Common myeloid progenitor, CD34-positive (primary cell): ENCODE results near the gene WWOX.

Source experiments
- CTCF ChIA-PET: fragments of 350-600 bp; sonication (Branson Sonifier 250); formaldehyde crosslinking; loops from one replicate; lab custom pipeline; 2021; ENCODE audit warnings: antibody characterized with exemption; lab: Charles Lee
- POLR2A ChIA-PET: fragments of 350-600 bp; sonication (Branson Sonifier 250); formaldehyde crosslinking; loops from one replicate; lab custom pipeline; 2021; ENCODE audit warnings: antibody characterized with exemption; lab: Charles Lee
- DNase-seq, 3 donors: peaks; one replicate each; pipeline versions ENCODE4 v3.0.0 to v3.0.0-alpha.2; 2013
- H3K27ac ChIP-seq, 2 experiments: 1 replicate in 1 of 2; 2 replicates in 1 of 2; pipeline ENCODE4 v1.7.0; 2013; ENCODE audit warnings: inconsistent platforms in 2 of 2, low read length in 2 of 2, mild to moderate bottlenecking in 2 of 2, low read depth in 1 of 2, moderate library complexity in 1 of 2; ENCODE audit not compliant: severe bottlenecking in 2 of 2, insufficient read depth in 1 of 2, poor library complexity in 1 of 2
- H3K27me3 ChIP-seq, 5 experiments: replicated peaks in 2 of 5; 1 replicate in 3 of 5; 2 replicates in 2 of 5; pipeline versions ENCODE4 v1.6.1 to v1.7.0; 2013; ENCODE audit warnings: low read length in 4 of 5, mild to moderate bottlenecking in 2 of 5, moderate library complexity in 2 of 5, inconsistent platforms in 1 of 5; ENCODE audit not compliant: insufficient read depth in 5 of 5, control insufficient read depth in 4 of 5
- H3K36me3 ChIP-seq, 4 experiments: 1 replicate in 2 of 4; 2 replicates in 2 of 4; pipeline versions ENCODE4 v1.6.1 to v1.7.0; 2013; ENCODE audit warnings: low read length in 3 of 4, control low read depth in 1 of 4, mild to moderate bottlenecking in 1 of 4; ENCODE audit not compliant: control insufficient read depth in 4 of 4, insufficient read depth in 4 of 4
- H3K4me1 ChIP-seq, 4 experiments: 1 replicate in 3 of 4; 2 replicates in 1 of 4; pipeline versions ENCODE4 v1.6.1 to v1.7.1; 2013; ENCODE audit warnings: low read length in 3 of 4, mild to moderate bottlenecking in 3 of 4, control low read depth in 1 of 4, inconsistent platforms in 1 of 4, moderate library complexity in 1 of 4; ENCODE audit not compliant: control insufficient read depth in 4 of 4, insufficient read depth in 4 of 4; ENCODE audit errors: control extremely low read depth in 1 of 4
- H3K4me3 ChIP-seq, 7 experiments: 1 replicate in 4 of 7; 2 replicates in 3 of 7; pipeline versions ENCODE4 v1.5.1 to v1.7.0; 2013; ENCODE audit warnings: mild to moderate bottlenecking in 7 of 7, low read length in 6 of 7, moderate library complexity in 6 of 7, inconsistent platforms in 2 of 7, low read depth in 2 of 7, control low read depth in 1 of 7; ENCODE audit not compliant: insufficient read depth in 4 of 7, control insufficient read depth in 1 of 7; ENCODE audit errors: extremely low read depth in 1 of 7
- H3K9me3 ChIP-seq, 5 experiments: 1 replicate in 4 of 5; 2 replicates in 1 of 5; pipeline versions ENCODE4 v1.6.1 to v1.7.1; 2013; ENCODE audit warnings: low read length in 4 of 5, mild to moderate bottlenecking in 2 of 5, inconsistent platforms in 1 of 5, low read depth in 1 of 5, moderate library complexity in 1 of 5; ENCODE audit not compliant: control insufficient read depth in 4 of 5, insufficient read depth in 2 of 5; ENCODE audit errors: control extremely low read depth in 1 of 5
- WGBS: methylation state at CpG from one replicate; pipeline ENCODE4 v1.1.5; 2013; ENCODE audit not compliant: insufficient coverage; 5-methylcytosine and 5-hydroxymethylcytosine counted together

The WWOX gene

GRCh38 chr16:79202977-79203376 is 1103.5 kb downstream of the WWOX start:
- Histone ChIP-seq H3K36me3 (no peaks in the 10 kb centered on the region), H3K4me1 (no peaks in the 10 kb centered on the region), H3K4me3 (no peak overlapping the region), H3K27me3 (no peaks in the 10 kb centered on the region), H3K9me3 (no peaks in the 10 kb centered on the region), H3K27ac (no peak overlapping the region)
- CTCF ChIA-PET: no interaction called here
- DNase-seq: no peak
- POLR2A ChIA-PET: no interaction called here
- WGBS: 100% methylated on average over 2 of the region's 8 CpGs

GRCh38 chr16:79204486-79204885 is 1105.0 kb downstream of the WWOX start:
- Histone ChIP-seq H3K27me3 (no peaks in the 10 kb centered on the region), H3K36me3 (no peaks in the 10 kb centered on the region), H3K4me3 (no peak overlapping the region), H3K4me1 (no peaks in the 10 kb centered on the region), H3K27ac (no peak overlapping the region), H3K9me3 (no peaks in the 10 kb centered on the region)
- no peak for DNase-seq
- POLR2A ChIA-PET: no interaction called here
- CTCF ChIA-PET: no interaction called here
- 79% methylated on average over 7 of the region's 8 CpGs for WGBS

- Histone ChIP-seq H3K27me3 (no peaks in the 10 kb centered on the region), H3K9me3 (no peaks in the 10 kb centered on the region), H3K36me3 (no peaks in the 10 kb centered on the region), H3K4me3 (no peak overlapping the region), H3K4me1 (no peaks in the 10 kb centered on the region), H3K27ac (no peak overlapping the region)
- ChIA-PET CTCF (no interaction called here), POLR2A (no interaction called here)
- no peak for DNase-seq
- WGBS: 100% methylated on average over 3 of the region's 4 CpGs
These were observed 1107.4 kb downstream of the WWOX start for GRCh38 chr16:79206889-79207288.

- WGBS: 98% methylated on average over 5 of the region's 7 CpGs
- Histone ChIP-seq H3K36me3 (no peaks in the 10 kb centered on the region), H3K9me3 (no peaks in the 10 kb centered on the region), H3K27ac (no peak overlapping the region), H3K4me1 (no peaks in the 10 kb centered on the region), H3K27me3 (no peaks in the 10 kb centered on the region), H3K4me3 (no peak overlapping the region)
- ChIA-PET POLR2A (no interaction called here), CTCF (no interaction called here)
- DNase-seq: no peak
These were observed 1109.9 kb downstream of the WWOX start for GRCh38 chr16:79209308-79209707.

- Histone ChIP-seq H3K36me3 (no peaks in the 10 kb centered on the region), H3K9me3 (no peaks in the 10 kb centered on the region), H3K4me3 (no peak overlapping the region), H3K4me1 (no peaks in the 10 kb centered on the region), H3K27ac (no peak overlapping the region), H3K27me3 (no peaks in the 10 kb centered on the region)
- POLR2A ChIA-PET: no interaction called here
- CTCF ChIA-PET: interaction anchor here (1.2 kb wide), 1 partner anchor 165 kb away, joined by 3 read pairs; no protein-coding TSS in a partner anchor
- no peak for DNase-seq
- 67% methylated on average over 2 of the region's 4 CpGs for WGBS
These were observed 1111.2 kb downstream of the WWOX start for GRCh38 chr16:79210607-79211006.

- Histone ChIP-seq H3K4me1 (no peaks in the 10 kb centered on the region), H3K27ac (no peak overlapping the region), H3K4me3 (no peak overlapping the region), H3K27me3 (no peaks in the 10 kb centered on the region), H3K9me3 (no peaks in the 10 kb centered on the region), H3K36me3 (no peaks in the 10 kb centered on the region)
- 100% methylated on average over 13 of the region's 13 CpGs for WGBS
- no peak for DNase-seq
- ChIA-PET POLR2A (no interaction called here), CTCF (interaction anchor here (0.7 to 1.2 kb wide), 3 partner anchors 18 to 167 kb away, joined by 3 read pairs; no protein-coding TSS in a partner anchor)
These were observed 1112.1 kb downstream of the WWOX start for GRCh38 chr16:79211586-79211985.

- no peak overlapping the region for H3K27ac ChIP-seq
- DNase-seq: no peak
- no peaks in the 10 kb centered on the region for H3K36me3 ChIP-seq
- H3K4me1 ChIP-seq: peaks cover 0 to 2% (median 0%) of the 10 kb centered on the region in 4 experiments
- CTCF ChIA-PET: no interaction called here
- POLR2A ChIA-PET: no interaction called here
- no peaks in the 10 kb centered on the region for H3K9me3 ChIP-seq
- H3K4me3 ChIP-seq: no peak overlapping the region
- 90% methylated on average over 6 of the region's 10 CpGs for WGBS
- no peaks in the 10 kb centered on the region for H3K27me3 ChIP-seq
These were observed 1112.8 kb downstream of the WWOX start for GRCh38 chr16:79212114-79212791.
